RPMI7951 (cell line): ENCODE measurements around the gene KIR2DL1. TPM values are rescaled to one million over a fixed set of nuclear protein-coding genes. Genes with fewer than 3 reads are reported as not detected.
"Not testable (repeated sequence)": the region's sequence is repeated elsewhere in the genome, so short reads cannot be mapped to it uniquely, and the experiment has no call there.

Experiments used
- DNase-seq: peaks from one replicate; pipeline ENCODE4 v3.0.0-alpha.2; 2012; ENCODE audit warnings: low read depth
- total RNA-seq: library from RNA; depleted of rRNA; stranded (reverse); fragments of >200 nt; shearing (Covaris generic); gene quantifications from 2 replicates; pipeline ENCODE4 v1.2.3, GENCODE V29; 2014; rRNA removed

The KIR2DL1 gene
- total RNA-seq, 1 experiment from 2014 or later = not detected

DNA sequence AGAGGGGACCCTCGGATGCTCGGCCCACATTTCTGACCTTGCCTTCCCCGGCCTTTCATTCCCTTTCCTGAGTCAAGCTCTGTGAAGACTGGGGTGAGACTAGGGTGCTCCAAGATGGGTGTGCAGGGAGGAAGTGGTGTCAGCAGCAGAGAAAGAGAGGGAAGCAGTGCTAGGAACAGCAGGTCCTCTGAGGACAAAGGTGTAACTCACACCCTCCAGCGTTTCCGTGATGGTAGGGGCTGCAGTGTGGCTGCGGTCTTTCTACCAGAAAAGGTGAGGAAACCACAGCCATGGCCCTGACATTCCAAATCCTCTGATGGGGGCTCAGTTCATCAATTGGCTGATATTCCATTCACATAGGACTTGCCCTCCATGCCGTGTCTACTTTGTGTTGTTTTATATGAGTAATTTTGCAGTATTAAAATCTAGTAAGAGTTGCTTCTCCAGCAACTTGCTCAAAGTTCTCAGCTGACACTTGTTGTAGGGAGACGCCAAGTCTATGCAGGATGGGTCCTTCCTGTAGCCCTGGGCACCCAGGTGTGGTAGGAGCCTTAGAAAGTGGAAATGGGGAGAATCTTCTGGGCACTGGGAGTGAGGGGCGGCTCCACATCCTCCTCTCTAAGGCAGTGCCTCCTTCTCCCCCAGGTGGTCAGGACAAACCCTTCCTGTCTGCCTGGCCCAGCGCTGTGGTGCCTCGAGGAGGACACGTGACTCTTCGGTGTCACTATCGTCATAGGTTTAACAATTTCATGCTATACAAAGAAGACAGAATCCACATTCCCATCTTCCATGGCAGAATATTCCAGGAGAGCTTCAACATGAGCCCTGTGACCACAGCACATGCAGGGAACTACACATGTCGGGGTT is 48.3 kb downstream of the KIR2DL1 start:
- no peak for DNase-seq

DNA sequence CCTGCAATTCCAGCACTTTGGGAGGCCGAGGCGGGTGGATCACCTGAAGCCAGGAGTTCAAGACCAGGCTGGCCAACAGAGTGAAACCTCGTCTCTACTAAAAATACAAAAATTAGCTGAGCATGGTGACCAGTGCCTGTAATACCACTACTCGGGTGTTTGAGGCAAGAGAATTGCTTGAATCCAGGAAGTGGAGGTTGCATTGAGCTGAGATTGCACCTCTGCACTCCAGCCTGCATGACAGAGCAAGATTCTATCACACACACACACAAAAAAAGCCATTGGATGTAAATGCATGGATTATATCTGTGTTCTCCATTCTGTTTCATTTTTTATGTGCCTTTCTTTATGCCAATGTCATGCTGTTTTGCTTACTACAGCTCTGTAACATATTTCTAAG is 54.8 kb downstream of the KIR2DL1 start:
- not testable (repeated sequence) for DNase-seq

DNA sequence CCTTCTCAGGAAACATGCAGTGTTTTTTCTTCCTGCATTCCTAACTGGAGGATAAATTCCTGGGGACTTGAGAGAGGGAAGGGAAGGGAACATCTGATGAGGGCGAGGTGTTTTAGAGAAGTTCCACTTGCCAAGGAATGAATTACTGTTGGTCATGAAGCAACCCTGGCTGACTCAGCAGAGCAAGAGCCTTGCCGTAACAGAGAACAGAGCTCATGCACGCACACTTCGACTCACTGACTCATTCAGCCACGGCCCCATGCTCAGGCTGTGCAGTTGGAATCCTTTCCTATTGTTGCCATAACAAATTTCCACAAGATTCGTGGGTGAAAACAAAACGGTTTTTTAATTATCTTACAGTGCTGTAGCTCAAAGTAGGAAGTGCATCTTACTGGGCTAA is 55.7 kb downstream of the KIR2DL1 start:
- peak; percentile 10 for DNase-seq

DNA sequence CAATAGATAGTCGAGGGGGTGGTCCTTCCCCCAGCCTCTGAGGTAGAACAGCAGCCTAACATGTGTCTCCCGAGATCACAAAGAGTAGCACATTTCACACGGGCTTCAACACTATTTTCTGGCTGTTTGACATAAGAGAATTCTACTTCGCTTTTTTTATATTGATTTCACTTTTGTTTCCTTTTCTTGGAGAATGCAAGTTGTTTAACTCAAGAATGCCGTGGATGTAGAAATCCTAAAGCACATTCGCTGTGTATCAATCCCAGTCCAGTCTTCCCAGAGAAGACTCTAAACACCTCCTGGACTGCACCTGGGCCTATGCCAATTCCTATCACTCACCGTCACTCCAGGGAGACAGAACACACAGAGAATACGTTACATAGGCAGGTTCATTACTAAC is 58.5 kb downstream of the KIR2DL1 start:
- not testable (repeated sequence) for DNase-seq

DNA sequence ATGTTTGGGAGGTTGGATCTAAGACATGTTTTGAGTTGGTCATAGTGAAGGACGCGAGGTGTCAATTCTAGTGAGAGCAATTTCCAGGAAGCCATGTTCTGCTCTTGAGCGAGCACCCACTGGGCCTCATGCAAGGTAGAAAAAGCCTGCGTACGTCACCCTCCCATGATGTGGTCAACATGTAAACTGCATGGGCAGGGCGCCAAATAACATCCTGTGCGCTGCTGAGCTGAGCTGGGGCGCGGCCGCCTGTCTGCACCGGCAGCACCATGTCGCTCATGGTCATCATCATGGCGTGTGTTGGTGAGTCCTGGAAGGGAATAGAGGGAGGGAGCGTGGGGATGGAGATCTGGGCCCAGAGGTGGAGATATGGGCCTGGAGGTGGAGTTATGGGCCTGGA is 62.9 kb downstream of the KIR2DL1 start, which contains the start of gene KIR2DS4:
TSS of gene KIR2DS4 (plus strand) at position 181 of the 400 bp plus-strand sequence.
- DNase-seq = not testable (repeated sequence)

Other genes starting within 250 kb of the KIR2DL1 start
- gene LILRA2, start 196.0 kb upstream of the KIR2DL1 start, total RNA-seq = not detected in 2 replicates
- not detected in 2 replicates for gene LILRA1, start 176.2 kb upstream of the KIR2DL1 start, total RNA-seq
- gene LILRB1, start 139.3 kb upstream of the KIR2DL1 start, total RNA-seq = not detected in 2 replicates
- gene LILRB4, start 106.8 kb upstream of the KIR2DL1 start, total RNA-seq = not detected in 2 replicates
- not detected in 2 replicates for gene KIR3DL3, start 45.4 kb upstream of the KIR2DL1 start, total RNA-seq
- not detected in 2 replicates for gene KIR2DL3, start 31.3 kb upstream of the KIR2DL1 start, total RNA-seq
- not detected in 2 replicates for gene KIR2DL4, start 33.8 kb downstream of the KIR2DL1 start, total RNA-seq
- gene KIR3DL1, start 46.7 kb downstream of the KIR2DL1 start, total RNA-seq = not detected in 2 replicates
- not detected in 2 replicates for gene KIR2DS4, start 62.9 kb downstream of the KIR2DL1 start, total RNA-seq
- not detected in 2 replicates for gene KIR3DL2, start 80.7 kb downstream of the KIR2DL1 start, total RNA-seq
- gene FCAR, start 104.4 kb downstream of the KIR2DL1 start, total RNA-seq = not detected in 2 replicates
- not detected in 2 replicates for gene NCR1, start 136.4 kb downstream of the KIR2DL1 start, total RNA-seq
- not detected in 2 replicates for gene NLRP7, start 177.7 kb downstream of the KIR2DL1 start, total RNA-seq
- 0.12 and 0.20 TPM in 2 replicates for gene NLRP2, start 196.6 kb downstream of the KIR2DL1 start, total RNA-seq